Measurements from ENCODE around the gene TSKU.

Gene TSKU

GRCh38 chr11:76786441-76787014 lies 3.4 kb downstream of the TSKU start:
- Histone ChIP-seq H3K27ac (no peak overlapping the region), H3K4me3 (ENCODE audit: low read depth, low read length) (no peak overlapping the region)
- no peak for TF ChIP-seq CTCF (IDR thresholded peaks at IDR 0.05)

GRCh38 chr11:76787271-76787670 lies 4.1 kb downstream of the TSKU start:
- Histone ChIP-seq H3K27me3 (ENCODE audit: control insufficient read depth, insufficient read depth, low read length) (no peaks in the 10 kb centered on the region), H3K4me2 (ENCODE audit: low read length) (no peak overlapping the region), H3K79me2 (peaks cover 2% of the 10 kb centered on the region), H3K36me3 (ENCODE audit: control insufficient read depth, insufficient read depth, low read length) (no peaks in the 10 kb centered on the region), H3K27ac (no peak overlapping the region), H3K4me3 (ENCODE audit: low read depth, low read length) (no peak overlapping the region), H2AFZ (no peak overlapping the region), H3K4me1 (peaks cover 21% of the 10 kb centered on the region), H3K9ac (no peak overlapping the region), H3K9me3 (ENCODE audit: control insufficient read depth, low read length) (no peaks in the 10 kb centered on the region)
- TF ChIP-seq CTCF (IDR thresholded peaks at IDR 0.05): no peak

More at GRCh38 chr11:76786441-76787014, 3.4 kb downstream of the TSKU start:
- Histone ChIP-seq H3K9me3 (ENCODE audit: control insufficient read depth, low read length) (no peaks in the 10 kb centered on the region), H2AFZ (no peak overlapping the region), H3K27me3 (ENCODE audit: control insufficient read depth, insufficient read depth, low read length) (no peaks in the 10 kb centered on the region), H3K4me2 (ENCODE audit: low read length) (no peak overlapping the region), H3K36me3 (ENCODE audit: control insufficient read depth, insufficient read depth, low read length) (no peaks in the 10 kb centered on the region), H3K4me1 (peaks cover 21% of the 10 kb centered on the region), H3K79me2 (peaks cover 2% of the 10 kb centered on the region), H3K9ac (no peak overlapping the region)

GRCh38 chr11:76787911-76788596 lies 4.9 kb downstream of the TSKU start:
- no peak overlapping the region for H3K9ac ChIP-seq
- H3K4me1 ChIP-seq: peaks cover 19% of the 10 kb centered on the region
- H2AFZ ChIP-seq: no peak overlapping the region

GRCh38 chr11:76788661-76789442 lies 5.7 kb downstream of the TSKU start:
- Histone ChIP-seq H3K36me3 (ENCODE audit: control insufficient read depth, insufficient read depth, low read length) (no peaks in the 10 kb centered on the region), H2AFZ (no peak overlapping the region), H3K9me3 (ENCODE audit: control insufficient read depth, low read length) (no peaks in the 10 kb centered on the region), H3K27me3 (ENCODE audit: control insufficient read depth, insufficient read depth, low read length) (no peaks in the 10 kb centered on the region), H3K9ac (no peak overlapping the region), H3K79me2 (peaks cover 8% of the 10 kb centered on the region), H3K4me3 (ENCODE audit: low read depth, low read length) (no peak overlapping the region), H3K4me1 (peaks cover 21% of the 10 kb centered on the region), H3K4me2 (ENCODE audit: low read length) (no peak overlapping the region), H3K27ac (peak overlapping the region; percentile 70)
- no peak for TF ChIP-seq CTCF (IDR thresholded peaks at IDR 0.05)

More at GRCh38 chr11:76787911-76788596, 4.9 kb downstream of the TSKU start:
- Histone ChIP-seq H3K36me3 (ENCODE audit: control insufficient read depth, insufficient read depth, low read length) (no peaks in the 10 kb centered on the region), H3K79me2 (peaks cover 7% of the 10 kb centered on the region), H3K9me3 (ENCODE audit: control insufficient read depth, low read length) (no peaks in the 10 kb centered on the region), H3K4me2 (ENCODE audit: low read length) (no peak overlapping the region), H3K4me3 (ENCODE audit: low read depth, low read length) (no peak overlapping the region), H3K27ac (peak overlapping the region; percentile 70), H3K27me3 (ENCODE audit: control insufficient read depth, insufficient read depth, low read length) (no peaks in the 10 kb centered on the region)
- TF ChIP-seq CTCF (IDR thresholded peaks at IDR 0.05): no peak
